Measurements from ENCODE around the gene AFAP1. TPM values are rescaled to one million over a fixed set of nuclear protein-coding genes. Genes with fewer than 3 reads are reported as not detected.

AFAP1 gene
- total RNA-seq, 4 donors from 2014 or later = 15.8 to 42.9 (median 31.3) TPM

DNA sequence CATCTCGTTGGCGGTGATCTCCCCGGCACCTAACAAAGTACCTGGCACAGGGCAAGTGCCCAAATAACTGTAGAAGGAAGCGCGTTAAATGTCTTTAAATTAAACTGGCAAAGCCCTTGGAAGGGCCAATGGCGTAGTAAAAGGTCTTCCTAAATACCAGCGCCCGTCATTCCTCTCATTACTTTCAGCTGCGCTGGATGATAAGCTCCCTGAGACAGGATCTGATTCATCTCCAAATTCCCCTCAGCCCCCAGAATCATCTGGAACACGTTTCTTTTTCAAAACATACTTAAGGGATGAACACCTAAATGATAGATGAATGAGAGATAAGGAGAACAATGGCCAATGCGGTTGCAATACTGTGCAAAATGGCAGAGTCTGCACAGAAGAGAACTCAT is 95.1 kb downstream of the AFAP1 start:
- Histone ChIP-seq H3K4me1 (no peaks in the 10 kb centered on the region), H3K27ac (peak overlapping the region in 2 of 4 donors; percentile 21 to 88), H3K4me3 (no peak overlapping the region), H3K36me3 (peaks cover 0 to 8% (median 0%) of the 10 kb centered on the region in 3 donors), H3K27me3 (no peaks in the 10 kb centered on the region), H3K9me3 (no peaks in the 10 kb centered on the region)
- DNase-seq = no peak
- TF ChIP-seq POLR2A (IDR thresholded peaks at IDR 0.05) = no peak
- no peak for TF ChIP-seq CTCF (IDR thresholded peaks at IDR 0.05)

DNA sequence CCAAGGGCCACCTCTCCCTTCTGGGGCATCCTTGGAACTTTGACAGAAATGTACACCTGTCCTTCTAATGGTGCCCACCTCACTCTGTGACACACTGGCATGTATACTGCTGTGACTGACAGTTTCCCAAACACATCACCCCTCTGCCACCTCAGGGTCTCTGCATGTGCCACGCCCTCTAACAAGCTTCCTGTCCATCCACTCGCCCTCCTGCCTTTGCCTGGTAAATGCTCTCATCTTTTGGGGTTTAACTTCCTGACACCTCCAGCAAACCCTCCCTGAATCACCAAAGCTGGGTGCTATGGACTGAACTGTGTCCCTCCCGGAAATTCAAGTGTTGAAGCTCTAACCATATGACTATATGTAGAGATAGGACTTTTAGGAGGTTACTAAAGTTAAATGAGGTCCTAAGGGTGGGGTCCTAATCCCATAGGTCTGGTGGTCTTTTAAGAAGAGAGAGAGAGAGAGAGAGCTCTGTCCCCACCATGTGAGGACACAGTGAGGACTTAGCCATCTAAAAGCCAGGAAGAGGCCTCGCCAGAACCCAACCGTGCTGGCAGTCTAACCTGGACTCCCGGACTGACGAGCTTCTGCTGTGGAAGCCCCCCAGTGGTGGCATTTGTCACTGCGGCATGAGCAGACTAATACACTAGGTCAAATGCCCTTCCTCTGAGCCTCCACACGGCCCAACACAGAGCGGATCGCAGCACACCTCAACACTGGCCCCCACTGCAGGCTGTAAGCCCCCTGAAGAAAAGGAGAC is 95.6 kb downstream of the AFAP1 start:
- Histone ChIP-seq H3K9me3 (no peaks in the 10 kb centered on the region), H3K4me3 (no peak overlapping the region), H3K4me1 (no peaks in the 10 kb centered on the region), H3K27ac (peak overlapping the region in 2 of 4 donors; percentile 21 to 88), H3K36me3 (peaks cover 0 to 8% (median 0%) of the 10 kb centered on the region in 3 donors), H3K27me3 (no peaks in the 10 kb centered on the region)
- peak; percentile 66 to 91 (median 78) for DNase-seq
- TF ChIP-seq POLR2A (IDR thresholded peaks at IDR 0.05) (no peak), CTCF (IDR thresholded peaks at IDR 0.05) (peak; percentile 21 to 73 (median 64))

DNA sequence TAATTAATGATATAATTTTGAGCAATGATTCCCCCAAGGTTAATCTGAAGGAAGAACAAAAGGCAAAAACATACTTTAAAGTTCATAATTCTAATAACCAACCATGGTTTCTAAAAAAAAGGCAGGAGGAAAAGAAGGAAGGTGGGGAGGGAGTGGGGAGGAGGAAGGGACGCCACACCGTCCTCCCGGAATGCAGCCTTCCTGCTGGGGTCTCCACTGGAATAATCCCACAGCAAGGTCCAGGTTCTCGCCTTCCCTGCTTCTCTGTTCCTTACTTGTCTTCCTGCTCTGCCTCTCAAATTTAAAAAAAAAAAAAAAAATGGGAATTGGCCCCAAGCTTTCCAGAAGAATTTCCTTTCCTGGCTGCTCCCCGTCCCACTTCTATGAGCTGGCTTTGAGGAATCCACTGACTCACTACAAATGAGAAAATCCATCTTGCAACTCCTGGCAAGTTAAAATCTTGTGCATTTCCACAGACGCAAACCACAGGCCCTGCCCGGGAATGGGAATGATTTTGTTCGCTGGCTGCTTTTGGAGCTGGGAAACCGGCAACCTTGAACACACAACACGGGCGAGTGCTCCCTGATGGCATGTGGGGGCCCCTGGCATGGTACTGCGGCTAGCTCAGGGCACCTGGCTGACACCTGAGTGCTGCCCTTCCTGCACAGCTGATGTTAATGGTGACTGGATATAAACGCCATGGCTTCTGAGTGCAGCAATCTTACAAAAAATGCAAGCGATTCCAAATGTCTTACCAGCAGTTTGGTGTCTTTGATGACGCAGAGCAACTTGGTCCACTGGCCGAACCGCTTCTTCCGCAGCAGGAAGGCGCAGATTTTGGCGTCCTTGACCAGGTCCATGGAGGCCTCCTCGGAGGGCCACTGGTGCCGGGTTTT is 97.0 kb downstream of the AFAP1 start:
- TF ChIP-seq POLR2A (IDR thresholded peaks at IDR 0.05) = no peak
- no peak for TF ChIP-seq CTCF (IDR thresholded peaks at IDR 0.05)
- peak overlapping the region; percentile 56 to 88 (median 70) for H3K27ac ChIP-seq
- peak in 1 of 3 donors; percentile 56 for DNase-seq

DNA sequence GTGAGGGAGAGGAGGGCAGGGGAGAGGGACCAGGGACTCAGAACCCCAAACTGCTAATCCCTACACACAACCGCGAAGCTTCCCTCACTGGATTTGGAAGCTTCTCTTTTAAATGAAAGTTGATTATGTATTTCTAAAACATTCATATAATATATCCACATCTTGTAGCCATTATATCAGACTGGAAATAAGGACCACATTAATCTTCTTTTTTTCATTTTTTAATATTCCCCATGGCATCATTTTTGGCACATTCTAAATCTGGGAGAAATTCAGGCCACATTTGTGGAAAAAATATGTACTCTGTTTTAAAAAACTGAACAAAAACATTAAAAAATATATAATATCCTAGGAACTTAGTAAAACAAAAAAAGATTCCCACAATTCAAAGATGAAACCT is 97.8 kb downstream of the AFAP1 start:
- no peak for DNase-seq
- no peaks in the 10 kb centered on the region for H3K4me1 ChIP-seq
- peak overlapping the region in 1 of 4 donors; percentile 88 for H3K27ac ChIP-seq

More for the DNA sequence above, 97.0 kb downstream of the AFAP1 start:
- Histone ChIP-seq H3K4me1 (no peaks in the 10 kb centered on the region), H3K27me3 (no peaks in the 10 kb centered on the region), H3K4me3 (no peak overlapping the region), H3K36me3 (peaks cover 0 to 22% (median 0%) of the 10 kb centered on the region in 3 donors), H3K9me3 (no peaks in the 10 kb centered on the region)

More for the DNA sequence above, 97.8 kb downstream of the AFAP1 start:
- Histone ChIP-seq H3K36me3 (peaks cover 0 to 27% (median 0%) of the 10 kb centered on the region in 3 donors), H3K27me3 (no peaks in the 10 kb centered on the region), H3K4me3 (no peak overlapping the region), H3K9me3 (no peaks in the 10 kb centered on the region)
- no peak for TF ChIP-seq POLR2A (IDR thresholded peaks at IDR 0.05)
- TF ChIP-seq CTCF (IDR thresholded peaks at IDR 0.05) = no peak

All from Peyer's patch (tissue), 4 donors.